Keratinocyte (primary cell): ENCODE results near the gene FTO.

Experiments used
- CTCF ChIP-seq, 3 experiments: IDR thresholded peaks in 1 of 3; conservative IDR thresholded peaks in 1 of 3; optimal IDR thresholded peaks in 1 of 3; 2 replicates in 2 of 3; 3 replicates in 1 of 3; pipeline versions ENCODE3 to v1.5.1; 2011; ENCODE audit warnings: low read length in 3 of 3, mild to moderate bottlenecking in 3 of 3, moderate library complexity in 2 of 3, control low read depth in 1 of 3, inconsistent platforms in 1 of 3; ENCODE audit not compliant: insufficient read depth in 2 of 3; ENCODE audit errors: extremely low read depth in 1 of 3
- EZH2 ChIP-seq: IDR thresholded peaks from one replicate; pipeline ENCODE4 v1.6.1; 2012; ENCODE audit warnings: inconsistent platforms, mild to moderate bottlenecking, low read length, moderate library complexity

- TF ChIP-seq CTCF (optimal IDR thresholded peaks at IDR 0.05 in 1 of 3, IDR thresholded peaks at IDR 0.05 in 1 of 3, conservative IDR thresholded peaks at IDR 0.05 in 1 of 3; ENCODE audit: extremely low read depth in 1 of 3, insufficient read depth in 2 of 3, low read length in 3 of 3): no peak
- no peak for TF ChIP-seq EZH2
Observed at GRCh38 chr16:54094641-54095040, 390.7 kb downstream of the FTO start.
